HG03064 (cell line): Measurements from ENCODE around the gene SUPT20HL1.
"Not testable (repeated sequence)": the region's sequence is repeated elsewhere in the genome, so short reads cannot be mapped to it uniquely, and the experiment has no call there.

Source experiments
- ATAC-seq: cut with Tn5 transposase; IDR thresholded peaks from one replicate; pipeline ENCODE4 v1.9.1; 2021; ENCODE audit warnings: low read depth; ENCODE audit not compliant: unreplicated experiment

SUPT20HL1 gene

DNA sequence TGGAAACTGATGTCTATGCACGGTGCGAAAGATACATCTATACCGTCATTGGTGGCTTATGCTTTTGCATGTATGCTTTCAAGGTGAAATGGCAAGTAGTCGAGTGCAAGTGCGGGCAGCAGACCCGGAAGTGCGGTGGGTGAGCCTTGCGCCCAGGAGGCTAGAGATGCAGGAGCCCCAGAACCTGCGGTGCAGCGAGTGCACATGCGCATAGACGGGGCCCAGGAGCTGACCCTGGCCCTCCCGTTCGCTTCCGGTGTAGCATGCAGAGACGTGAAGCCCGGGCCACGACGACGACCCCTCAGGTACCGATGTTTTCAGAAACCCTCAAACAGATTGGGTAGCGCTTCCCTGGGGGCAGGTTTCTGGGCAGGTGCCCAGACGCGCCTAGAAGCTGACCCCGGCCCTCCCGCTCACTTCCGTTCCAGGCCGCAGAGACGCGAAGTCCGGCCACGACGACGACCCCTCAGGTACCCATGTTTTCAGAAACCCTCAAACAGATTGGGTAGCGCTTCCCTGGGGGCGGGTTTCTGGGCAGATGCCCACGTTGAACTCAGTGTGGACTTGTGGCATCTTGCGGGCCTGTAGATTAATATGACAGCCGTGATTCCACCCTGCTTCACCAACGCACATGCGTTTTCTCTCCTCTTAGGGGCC is 1.8 kb downstream of the SUPT20HL1 start:
- not testable (repeated sequence) for ATAC-seq

DNA sequence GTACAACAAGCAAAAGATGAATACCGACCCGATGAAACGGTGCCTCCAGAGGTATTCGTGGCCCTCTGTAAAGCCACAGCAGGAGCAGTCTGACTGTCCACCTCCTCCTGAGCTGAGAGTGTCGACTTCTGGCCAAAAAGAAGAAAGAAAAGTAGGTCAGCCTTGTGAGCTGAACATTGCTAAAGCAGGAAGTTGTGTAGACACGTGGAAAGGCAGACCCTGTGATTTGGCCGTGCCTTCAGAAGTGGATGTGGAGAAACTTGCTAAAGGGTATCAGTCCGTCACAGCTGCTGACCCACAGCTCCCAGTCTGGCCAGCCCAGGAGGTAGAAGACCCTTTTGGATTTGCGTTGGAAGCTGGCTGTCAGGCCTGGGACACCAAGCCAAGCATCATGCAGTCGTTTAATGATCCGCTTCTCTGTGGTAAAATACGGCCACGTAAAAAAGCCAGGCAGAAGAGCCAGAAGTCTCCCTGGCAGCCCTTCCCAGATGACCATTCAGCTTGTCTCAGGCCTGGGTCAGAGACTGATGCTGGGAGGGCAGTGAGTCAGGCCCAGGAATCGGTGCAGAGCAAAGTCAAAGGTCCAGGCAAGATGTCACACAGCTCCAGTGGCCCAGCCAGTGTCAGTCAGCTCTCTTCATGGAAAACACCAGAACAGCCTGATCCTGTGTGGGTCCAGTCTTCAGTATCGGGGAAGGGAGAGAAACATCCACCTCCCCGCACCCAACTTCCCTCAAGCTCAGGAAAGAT is 3.2 kb downstream of the SUPT20HL1 start:
- ATAC-seq: not testable (repeated sequence)

DNA sequence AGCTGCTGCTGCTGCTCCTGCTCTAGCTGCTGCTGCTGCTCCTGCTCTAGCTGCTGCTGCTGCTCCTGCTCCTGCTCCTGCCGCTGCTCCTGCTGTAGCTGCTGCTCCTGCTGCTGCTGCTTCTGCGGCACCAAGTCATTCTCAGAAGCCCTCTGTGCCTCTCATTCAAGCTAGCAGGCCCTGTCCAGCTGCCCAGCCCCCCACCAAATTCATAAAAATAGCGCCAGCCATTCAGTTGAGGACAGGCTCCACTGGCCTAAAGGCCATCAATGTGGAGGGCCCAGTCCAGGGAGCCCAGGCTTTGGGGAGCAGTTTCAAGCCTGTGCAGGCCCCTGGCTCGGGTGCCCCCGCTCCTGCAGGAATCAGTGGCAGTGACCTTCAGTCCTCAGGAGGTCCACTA is 3.9 kb downstream of the SUPT20HL1 start:
- no peak for ATAC-seq

DNA sequence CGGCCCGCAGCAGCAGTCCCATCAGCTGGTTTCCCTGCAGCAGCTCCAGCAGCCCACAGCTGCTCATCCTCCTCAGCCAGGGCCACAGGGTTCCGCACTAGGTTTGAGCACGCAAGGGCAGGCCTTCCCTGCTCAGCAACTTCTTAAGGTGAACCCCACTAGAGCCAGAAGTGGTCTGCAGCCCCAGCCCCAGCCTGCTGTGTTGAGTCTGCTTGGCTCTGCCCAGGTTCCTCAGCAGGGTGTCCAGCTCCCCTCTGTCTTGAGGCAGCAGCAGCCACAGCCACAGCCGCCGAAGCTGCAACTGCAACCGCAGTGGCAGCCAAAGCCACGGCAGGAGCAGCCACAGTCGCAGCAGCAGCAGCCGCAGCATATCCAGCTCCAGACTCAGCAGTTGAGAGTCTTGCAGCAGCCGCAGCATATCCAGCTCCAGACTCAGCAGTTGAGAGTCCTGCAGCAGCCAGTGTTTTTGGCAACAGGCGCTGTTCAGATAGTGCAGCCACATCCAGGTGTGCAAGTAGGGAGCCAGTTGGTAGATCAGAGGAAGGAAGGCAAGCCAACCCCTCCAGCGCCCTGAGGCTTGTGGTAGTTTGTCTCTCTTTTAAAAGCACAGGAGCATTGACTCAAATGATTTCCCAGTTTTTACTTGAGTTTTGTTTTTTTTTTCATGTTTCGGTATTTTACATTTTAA is 4.6 kb downstream of the SUPT20HL1 start:
- ATAC-seq: no peak

DNA sequence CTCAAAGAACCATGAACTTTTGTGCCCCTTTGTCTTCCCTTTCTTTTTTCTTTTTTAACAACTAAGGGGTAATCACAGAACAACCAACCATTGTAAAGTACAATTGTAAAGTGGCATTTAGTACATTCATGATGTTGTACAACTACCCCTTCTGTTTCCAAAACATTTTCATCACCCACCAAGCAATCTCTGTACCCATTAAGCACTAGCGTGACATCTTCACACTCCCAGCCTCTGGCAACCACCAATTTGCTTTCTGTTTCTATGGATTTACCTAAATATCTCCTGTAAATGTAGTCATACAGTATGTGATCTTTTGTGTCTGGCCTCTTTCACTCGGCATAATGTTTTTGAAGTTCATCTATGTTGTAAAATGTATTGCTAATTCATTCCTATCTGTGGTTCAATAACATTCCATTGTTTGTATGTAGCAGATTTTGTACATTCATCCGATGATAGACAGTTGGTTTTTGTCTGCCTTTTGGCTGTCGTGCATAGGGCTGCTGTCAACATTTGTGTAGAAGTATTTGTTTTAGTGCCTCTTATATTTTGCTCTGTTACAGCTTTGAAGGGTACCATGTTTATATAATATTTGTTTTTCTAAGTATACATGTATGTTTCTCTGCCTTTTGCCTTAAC is 6.4 kb downstream of the SUPT20HL1 start:
- not testable (repeated sequence) for ATAC-seq

DNA sequence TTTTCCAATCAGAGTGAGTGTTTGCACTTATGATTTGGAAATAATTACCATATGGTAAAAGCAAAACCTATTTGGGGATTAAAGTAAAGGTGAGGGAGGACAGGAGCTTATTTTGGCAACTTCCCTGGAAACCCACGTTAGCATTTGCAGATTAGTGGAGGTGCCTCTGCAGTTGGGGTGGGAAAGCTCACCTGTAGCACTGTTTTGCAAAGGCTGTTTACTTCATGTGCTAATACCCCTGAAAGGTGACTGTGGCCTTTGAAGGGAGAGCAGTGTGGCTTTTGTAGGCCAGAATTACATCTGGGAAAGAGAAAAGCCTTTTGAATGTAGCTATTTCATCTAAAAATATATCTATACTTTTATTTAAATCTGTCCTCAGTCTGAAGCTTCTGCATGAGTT is 9.4 kb downstream of the SUPT20HL1 start:
- no peak for ATAC-seq

DNA sequence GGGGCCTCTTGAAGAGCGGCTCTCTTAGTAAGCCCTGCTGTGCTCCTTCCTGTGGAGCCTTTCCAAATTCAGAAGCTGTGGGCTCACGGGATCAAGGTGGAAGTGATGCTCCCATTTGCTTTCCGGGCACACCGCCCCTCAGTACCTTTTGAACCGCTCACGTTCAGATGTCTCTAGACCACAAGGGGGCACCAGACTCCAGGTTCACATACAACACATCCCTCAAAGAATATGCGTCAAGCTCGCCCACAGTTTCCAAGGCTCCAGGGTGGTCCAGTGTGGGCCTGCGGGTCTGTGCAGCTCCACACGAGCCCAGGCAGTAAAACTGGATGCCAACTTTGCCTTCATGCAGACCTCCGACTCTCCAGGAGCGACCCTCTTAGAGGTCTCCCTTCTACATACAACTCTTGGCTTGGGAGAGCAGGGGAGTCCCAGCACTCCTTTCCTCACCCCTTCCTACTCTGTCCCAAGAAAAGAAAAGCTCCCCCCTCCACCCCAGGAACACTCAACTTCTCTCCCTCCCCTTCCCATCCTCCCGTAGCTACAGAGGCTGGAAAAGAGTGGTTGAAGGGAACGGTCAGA is 11.0 kb downstream of the SUPT20HL1 start:
- ATAC-seq: no peak

DNA sequence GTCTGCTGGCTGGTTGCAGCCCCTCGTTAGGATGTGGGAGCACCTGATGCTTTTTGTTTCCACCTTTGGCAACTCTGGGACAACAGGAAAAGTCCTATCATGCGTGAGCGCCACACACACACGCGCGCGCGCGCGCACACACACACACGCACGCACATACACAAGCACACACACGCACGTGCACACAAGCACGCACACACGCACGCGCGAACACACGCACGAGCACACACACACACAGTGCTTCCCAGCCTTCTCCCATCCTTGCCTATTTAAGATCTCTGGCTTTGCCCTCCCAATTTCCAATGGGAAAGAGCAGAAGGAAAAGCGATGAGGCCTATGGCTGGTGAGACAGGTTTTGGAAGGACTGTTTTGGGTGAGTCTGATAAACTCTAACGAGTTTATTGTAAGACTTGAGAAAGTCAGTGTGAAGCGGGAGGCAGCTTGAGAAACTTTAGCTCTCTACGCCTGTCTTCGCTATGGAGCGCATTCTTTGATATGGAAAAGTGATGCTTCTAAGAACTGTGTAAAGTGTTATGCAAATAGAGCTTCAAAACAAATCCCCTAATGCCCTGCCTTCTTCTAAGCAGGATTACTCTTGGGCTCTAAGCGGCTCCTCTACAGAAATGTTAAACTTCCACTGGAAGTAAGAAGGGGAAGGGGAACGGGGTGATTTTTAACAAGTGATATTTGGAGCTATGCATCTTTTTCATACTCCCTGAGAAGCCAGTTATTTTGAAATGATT is 11.8 kb downstream of the SUPT20HL1 start:
- no peak for ATAC-seq

DNA sequence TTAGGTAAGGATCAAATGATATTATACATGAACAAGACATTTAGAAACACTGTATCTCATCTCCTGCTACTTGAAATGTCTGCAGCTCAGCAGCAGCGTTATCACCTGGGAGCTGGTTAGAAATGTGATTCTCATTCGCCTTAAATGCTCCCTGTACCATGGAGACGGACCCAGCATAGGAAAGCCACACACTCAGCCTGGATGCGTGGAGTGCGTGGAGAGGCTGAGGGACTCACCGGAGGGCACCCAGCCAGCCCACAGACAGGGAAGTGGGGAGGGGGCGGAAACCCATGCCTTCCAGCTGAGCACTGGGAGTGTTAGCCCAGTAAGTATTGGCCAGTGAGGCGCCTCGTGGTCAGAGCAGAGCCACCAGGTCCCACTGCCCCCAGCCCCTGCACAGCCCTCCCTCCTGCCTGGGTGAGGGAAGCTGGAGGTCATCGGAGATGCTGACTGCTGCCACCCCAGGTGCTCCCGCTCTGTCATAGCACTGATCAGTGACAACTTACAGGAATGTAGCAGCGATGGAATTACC is 15.2 kb downstream of the SUPT20HL1 start:
- ATAC-seq: no peak

DNA sequence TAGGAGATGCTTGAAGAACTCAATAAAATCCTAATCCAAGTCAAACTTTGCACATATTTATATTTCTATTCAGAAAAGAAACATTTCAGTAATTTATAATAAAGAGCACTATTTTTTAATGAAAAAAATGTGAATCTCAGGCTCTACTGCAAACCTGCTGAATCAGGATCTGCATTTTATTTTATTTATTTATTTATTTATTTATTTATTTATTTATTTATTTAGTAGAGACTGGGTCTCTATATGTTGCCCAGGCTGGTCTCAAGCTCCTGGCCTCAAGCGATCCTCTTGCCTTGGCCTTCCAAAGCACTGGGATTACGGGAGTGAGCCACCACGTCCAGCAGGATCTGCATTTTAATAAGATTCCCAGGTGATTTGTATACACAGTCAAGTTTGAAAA is 16.0 kb downstream of the SUPT20HL1 start:
- no peak for ATAC-seq

DNA sequence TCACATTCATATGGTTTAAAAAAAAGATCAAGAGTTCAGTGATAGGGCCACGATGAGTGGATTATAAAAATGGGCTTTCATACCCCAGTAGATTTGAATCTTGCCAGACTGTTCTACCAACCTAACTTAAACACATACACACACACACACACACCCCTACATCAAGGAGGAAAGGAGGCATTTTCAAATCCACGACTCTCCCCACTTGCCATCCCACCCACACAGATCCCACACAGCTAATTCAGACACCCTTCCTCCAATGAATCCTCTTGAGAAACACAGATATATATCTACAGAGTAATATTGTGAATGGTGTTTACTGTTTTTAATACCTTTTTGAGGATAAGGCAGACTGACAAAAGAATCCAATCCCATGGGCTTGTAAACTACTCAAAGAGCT is 16.8 kb downstream of the SUPT20HL1 start:
- ATAC-seq: no peak

DNA sequence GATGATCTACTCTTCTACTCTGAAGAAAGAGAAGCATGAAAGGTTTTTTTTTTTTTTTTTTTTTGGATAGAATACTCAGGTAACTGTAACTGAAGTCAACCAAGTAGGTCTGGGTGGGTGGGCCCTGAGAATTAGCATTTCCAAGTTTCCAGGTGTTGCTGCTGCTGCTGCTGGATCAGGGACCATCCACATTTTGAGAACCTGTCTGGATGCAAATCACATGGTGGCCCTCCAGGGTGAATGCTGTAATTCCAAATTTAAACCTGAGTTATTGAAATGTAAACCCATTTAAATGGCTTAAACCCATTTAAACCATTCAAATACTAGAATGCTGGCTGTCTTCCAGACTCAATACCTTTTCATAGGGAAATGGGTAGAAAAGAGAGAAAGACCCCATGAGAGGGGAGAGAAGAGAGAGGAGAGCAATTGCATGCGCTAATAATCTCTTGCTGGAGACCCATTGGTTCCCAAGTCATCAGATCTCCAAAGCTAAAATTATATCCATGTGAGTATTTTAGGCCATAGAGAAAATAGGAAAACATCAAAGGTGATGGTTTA is 17.6 kb downstream of the SUPT20HL1 start:
- no peak for ATAC-seq

DNA sequence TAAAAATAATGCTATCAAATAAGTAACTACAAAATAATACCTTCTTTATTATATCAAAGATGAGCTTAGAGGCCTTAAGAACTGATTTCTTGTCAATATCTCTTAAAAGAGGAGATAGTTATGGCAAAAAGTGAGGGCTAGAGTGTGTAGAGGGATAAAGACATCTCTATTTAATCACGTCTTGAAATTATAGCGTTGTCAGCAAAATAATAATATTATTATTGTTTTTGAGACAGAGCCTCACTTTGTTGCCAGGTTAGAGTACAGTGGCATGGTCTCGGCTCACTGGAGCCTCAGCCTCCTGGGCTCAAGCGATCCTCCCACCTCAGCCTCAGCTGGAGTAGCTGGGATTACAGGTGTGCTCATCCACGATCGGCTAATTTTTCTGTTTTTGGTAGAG is 18.3 kb downstream of the SUPT20HL1 start:
- no peak for ATAC-seq

DNA sequence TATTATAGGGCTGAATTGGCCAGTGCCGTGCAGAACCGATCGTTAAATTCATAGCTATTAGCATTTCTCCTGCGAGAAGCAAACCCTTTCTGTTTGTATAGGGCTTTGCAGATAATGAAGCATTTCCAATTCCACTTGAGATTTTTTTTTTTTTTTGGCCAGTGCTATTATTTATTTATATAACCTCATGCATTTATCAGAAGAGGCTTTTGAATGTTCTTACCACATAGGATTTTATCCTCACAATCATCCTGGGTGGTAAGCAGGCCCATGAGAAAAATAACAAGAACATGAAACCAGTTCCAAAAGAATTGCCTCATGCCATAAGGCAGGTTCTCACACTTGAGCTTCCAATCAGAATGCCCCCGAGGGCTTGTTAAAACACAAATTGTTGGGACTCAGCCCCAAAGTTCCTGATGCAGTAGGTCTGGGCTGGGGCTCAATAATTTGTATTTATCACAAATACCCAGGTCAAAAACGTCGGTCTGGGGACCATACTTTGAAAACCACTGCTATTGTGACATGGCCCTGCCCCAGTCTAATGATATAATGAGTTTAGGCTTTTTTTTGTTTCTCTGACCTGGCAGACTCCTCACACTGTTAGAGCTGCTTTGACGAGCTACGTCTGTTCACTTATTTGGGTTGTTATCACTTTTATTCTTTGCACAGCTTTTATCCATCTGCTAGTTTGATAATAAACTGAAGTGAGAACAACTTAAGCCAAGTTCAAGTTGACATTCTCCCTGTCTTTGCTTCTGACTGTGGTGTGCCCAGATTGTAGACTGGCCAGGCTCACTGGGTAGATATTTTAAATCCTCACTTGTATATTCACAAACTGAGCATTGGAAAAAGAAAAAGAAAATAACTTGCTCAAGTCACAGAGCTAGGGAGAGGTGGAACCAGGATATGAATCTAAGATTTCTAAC is 20.1 kb downstream of the SUPT20HL1 start:
- ATAC-seq: no peak

DNA sequence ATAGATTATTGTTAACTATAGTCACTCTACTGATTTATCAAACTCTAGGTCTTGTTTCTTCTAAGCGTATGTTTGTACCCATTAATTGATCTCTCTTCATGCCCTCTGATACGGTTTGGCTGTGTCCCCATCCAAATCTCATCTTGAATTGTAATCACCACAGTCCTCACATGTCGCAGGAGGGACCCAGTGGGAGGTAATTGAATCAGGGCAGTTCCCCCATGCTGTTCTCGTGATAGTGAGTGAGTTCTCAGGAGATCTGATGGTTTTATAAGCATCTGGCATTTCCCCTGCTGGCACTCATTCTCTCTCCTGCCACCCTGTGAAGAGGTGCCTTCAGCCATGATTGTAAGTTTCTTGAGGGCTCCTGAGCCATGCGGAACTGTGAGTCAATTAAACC is 21.9 kb downstream of the SUPT20HL1 start:
- ATAC-seq: not testable (repeated sequence)

DNA sequence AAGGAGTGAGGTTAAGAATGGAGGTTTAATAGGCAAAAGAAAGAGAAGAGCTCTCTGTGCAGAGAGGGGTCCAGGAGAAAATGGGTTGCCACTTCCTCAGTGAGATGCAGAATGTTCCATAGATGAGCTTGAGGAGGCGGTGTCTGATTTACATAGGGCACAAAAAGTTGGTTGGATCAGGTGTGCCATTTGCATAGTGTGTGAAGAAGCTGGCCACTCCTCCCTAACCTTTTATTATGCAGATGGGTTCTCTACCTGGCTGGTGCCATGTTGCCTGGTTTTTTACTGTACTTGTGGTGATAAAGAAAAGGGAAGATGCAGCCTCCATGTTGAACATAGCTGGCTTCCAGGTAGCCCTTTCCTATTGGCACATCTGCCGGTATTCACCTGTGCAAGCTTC is 27.3 kb downstream of the SUPT20HL1 start:
- ATAC-seq: no peak

DNA sequence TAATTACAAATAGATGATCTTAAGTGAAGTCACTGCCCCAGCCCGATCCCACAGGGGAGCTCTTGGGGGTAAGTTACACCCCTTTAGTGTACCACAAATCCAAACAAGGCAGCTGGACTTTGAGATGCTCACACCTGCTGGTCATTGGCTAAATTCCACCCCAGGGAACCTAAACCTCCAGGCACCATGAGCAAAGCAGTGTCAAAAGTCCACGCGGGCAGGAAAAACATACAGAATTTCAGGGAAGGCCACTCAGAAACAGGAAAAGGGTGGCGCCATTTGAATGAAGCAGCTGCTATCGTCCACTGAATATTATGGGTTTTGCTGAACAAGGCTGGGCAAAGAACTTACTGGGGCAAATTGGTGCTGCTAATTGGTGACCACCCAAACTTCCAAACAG is 30.9 kb downstream of the SUPT20HL1 start:
- no peak for ATAC-seq

DNA sequence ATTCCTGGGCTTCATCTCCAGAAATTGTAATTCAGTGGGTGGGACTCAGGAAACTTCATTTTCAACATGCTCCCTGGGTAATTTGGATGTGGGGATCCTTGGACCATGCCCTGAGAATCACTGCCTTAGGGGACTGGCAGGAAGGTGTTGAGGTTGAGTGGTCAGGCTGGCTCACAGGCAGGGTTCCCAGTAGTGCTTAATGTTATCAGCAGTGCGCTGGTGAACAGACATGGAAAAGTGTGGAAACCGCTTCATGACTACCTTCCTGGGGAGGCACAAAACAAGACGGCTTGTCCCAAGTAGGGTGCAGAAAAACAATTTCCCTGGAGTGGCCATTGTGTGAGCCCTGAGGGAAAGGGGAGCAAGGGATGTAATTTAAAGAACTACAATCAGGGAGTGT is 31.4 kb downstream of the SUPT20HL1 start:
- ATAC-seq: no peak

DNA sequence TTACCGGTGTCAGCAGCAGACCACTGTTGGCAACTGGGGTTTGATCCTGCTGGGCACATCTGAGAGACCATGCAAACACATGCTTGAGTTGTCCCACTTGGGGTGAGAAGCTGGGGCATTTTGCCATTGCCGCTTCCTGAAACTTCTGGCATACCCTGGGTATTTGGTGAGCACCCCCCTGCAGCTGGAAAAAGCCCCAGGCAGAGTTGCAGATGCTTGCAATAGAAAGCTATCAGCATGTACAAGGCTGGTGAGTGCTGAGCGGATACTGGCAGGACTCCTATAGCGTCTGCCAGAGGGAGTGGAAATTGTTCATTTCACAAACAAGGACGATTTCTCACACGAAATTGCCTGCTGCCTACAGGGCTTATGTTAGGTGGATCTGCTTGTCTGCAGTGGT is 32.3 kb downstream of the SUPT20HL1 start:
- ATAC-seq: no peak
